Activated CD4-positive, alpha-beta memory T cell treated with anti-CD3 and anti-CD28 coated beads, Interleukin-2, amount 10 ng/mL, durations not matched to agents 7 days and 5 days (primary cell): ENCODE measurements around the gene PSMD6. TPM values are rescaled to one million over a fixed set of nuclear protein-coding genes. Genes with fewer than 3 reads are reported as not detected.

Experiments
- CTCF ChIA-PET: fragments of 350-600 bp; sonication (Branson Sonifier 250); formaldehyde crosslinking; loops from one replicate; lab custom pipeline; 2021; ENCODE audit warnings: antibody characterized with exemption, inconsistent platforms; lab: Charles Lee
- POLR2A ChIA-PET: fragments of 350-600 bp; sonication (Branson Sonifier 250); formaldehyde crosslinking; loops from one replicate; lab custom pipeline; 2021; ENCODE audit warnings: antibody characterized with exemption; lab: Charles Lee
- DNase-seq: peaks from one replicate; pipeline ENCODE4 v3.0.0-alpha.2; 2020
- H3K27ac Mint-ChIP-seq: one replicate; pipeline ENCODE4 v1.8.0; 2021; ENCODE audit warnings: mild to moderate bottlenecking, mixed read lengths
- H3K27me3 Mint-ChIP-seq: one replicate; pipeline ENCODE4 v1.8.0; 2021; ENCODE audit warnings: mixed read lengths
- H3K36me3 Mint-ChIP-seq: one replicate; pipeline ENCODE4 v1.8.0; 2021; ENCODE audit warnings: low read depth, mixed read lengths
- H3K4me1 Mint-ChIP-seq: one replicate; pipeline ENCODE4 v1.8.0; 2021; ENCODE audit warnings: mixed read lengths
- H3K4me3 Mint-ChIP-seq: one replicate; pipeline ENCODE4 v1.8.0; 2021; ENCODE audit warnings: mild to moderate bottlenecking, mixed read lengths
- H3K9me3 Mint-ChIP-seq: one replicate; pipeline ENCODE4 v1.8.0; 2021; ENCODE audit warnings: mixed read lengths
- total RNA-seq, 2 experiments: library from RNA; stranded (reverse); gene quantifications; one replicate each; pipeline ENCODE4 v1.2.3, GENCODE V29; 2021

The PSMD6 gene
- total RNA-seq, 2 experiments from 2014 or later: 82.1 to 82.9 TPM

DNA sequence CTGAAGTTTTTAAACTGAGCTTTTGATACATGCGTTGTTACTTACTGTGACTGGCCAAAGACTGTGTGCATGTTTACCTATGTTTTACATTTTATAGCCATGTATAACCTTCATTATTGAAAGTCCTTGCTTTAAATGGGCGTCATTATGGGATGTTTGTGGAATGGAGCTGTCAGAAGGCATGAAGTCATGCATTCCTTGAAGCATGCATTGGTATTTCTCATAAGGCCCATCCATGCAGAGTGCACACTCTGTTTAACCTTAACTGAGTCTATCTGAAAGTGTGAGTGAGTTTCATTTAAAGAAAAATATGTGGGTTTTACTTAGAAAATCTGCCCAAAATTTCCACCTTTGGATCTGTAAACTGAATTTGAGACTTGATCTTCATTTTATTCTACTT is 51.1 kb downstream of the PSMD6 start:
- Mint-ChIP-seq H3K36me3 (peaks cover 60% of the 10 kb centered on the region), H3K4me1 (peaks cover 89% of the 10 kb centered on the region), H3K27ac (peak overlapping the region; percentile 74), H3K27me3 (no peaks in the 10 kb centered on the region), H3K9me3 (no peaks in the 10 kb centered on the region), H3K4me3 (peak overlapping the region; percentile 26)
- DNase-seq: no peak
- ChIA-PET POLR2A (interaction anchor here (1.0 to 3.0 kb wide), 5 partner anchors 8 to 60 kb away, joined by 3 to 15 read pairs (median 6); partner anchors contain the start of gene SCAANT1), CTCF (interaction anchor here (0.8 to 13.6 kb wide), 7 partner anchors 8 to 51 kb away, joined by 3 to 201 read pairs (median 6); partner anchors contain the start of gene PSMD6)

DNA sequence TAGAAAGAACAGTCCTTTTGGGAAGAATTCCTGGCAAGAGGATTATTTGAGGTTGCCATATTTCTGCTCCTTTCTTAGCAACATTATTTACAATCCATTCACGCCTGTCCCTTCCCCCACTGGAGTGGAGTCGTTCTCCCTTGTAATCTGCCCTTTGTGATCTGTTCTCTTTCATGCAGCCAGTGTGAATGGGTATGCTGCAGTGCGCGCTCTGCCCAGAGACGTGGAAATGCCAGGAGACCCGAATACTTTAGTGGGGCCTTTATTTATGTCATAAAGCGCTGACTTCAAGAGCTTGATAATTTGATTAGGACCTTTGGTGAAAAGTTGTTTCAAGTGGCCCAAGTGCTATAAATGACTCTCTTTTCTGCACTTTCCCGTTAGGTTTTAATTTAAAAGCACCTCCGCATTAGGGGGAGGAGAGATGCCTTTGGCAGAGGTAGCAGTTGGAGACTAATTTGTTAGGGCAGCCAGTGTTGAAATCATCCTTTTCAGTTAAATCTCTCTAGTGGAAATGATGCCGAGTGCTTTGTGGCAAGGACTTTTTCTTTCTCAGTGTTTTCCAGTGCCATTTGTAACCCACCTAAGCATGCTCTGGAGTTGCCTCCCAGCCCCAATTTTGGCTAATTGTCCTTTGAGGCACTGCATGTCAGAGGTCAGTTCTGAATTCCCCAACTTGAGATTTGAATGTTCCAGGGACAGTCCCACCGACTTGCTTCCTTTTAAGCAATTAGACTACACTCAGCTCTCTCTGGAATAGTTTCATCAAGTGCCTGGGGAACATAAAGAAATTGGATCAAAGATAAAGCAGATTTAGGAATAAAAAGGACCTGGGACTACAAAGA is 52.4 kb downstream of the PSMD6 start:
- ChIA-PET CTCF (interaction anchor here (1.0 to 13.6 kb wide), 4 partner anchors 9 to 52 kb away, joined by 3 to 201 read pairs (median 6); partner anchors contain the start of gene PSMD6), POLR2A (interaction anchor here (1.7 to 11.6 kb wide), 4 partner anchors 7 to 59 kb away, joined by 5 to 249 read pairs (median 24); partner anchors contain the start of gene SCAANT1)
- no peaks in the 10 kb centered on the region for H3K27me3 Mint-ChIP-seq
- H3K4me1 Mint-ChIP-seq: peaks cover 89% of the 10 kb centered on the region
- no peak for DNase-seq
- no peaks in the 10 kb centered on the region for H3K9me3 Mint-ChIP-seq
- H3K27ac Mint-ChIP-seq: peak overlapping the region; percentile 98
- H3K36me3 Mint-ChIP-seq: peaks cover 54% of the 10 kb centered on the region
- peak overlapping the region; percentile 80 for H3K4me3 Mint-ChIP-seq

- H3K27ac Mint-ChIP-seq: peak overlapping the region; percentile 98
- no peaks in the 10 kb centered on the region for H3K27me3 Mint-ChIP-seq
- no peak for DNase-seq
- peaks cover 90% of the 10 kb centered on the region for H3K4me1 Mint-ChIP-seq
- H3K9me3 Mint-ChIP-seq: no peaks in the 10 kb centered on the region
- peaks cover 50% of the 10 kb centered on the region for H3K36me3 Mint-ChIP-seq
- ChIA-PET CTCF (interaction anchor here (1.0 to 13.6 kb wide), 3 partner anchors 8 to 53 kb away, joined by 3 to 201 read pairs (median 7); partner anchors contain the start of gene PSMD6), POLR2A (interaction anchor here (0.6 to 11.6 kb wide), 4 partner anchors 8 to 58 kb away, joined by 3 to 249 read pairs (median 18); partner anchors contain the start of gene SCAANT1)
- peak overlapping the region; percentile 80 for H3K4me3 Mint-ChIP-seq
These were observed 53.4 kb downstream of the PSMD6 start for GRCh38 chr3:63969876-63970275.

DNA sequence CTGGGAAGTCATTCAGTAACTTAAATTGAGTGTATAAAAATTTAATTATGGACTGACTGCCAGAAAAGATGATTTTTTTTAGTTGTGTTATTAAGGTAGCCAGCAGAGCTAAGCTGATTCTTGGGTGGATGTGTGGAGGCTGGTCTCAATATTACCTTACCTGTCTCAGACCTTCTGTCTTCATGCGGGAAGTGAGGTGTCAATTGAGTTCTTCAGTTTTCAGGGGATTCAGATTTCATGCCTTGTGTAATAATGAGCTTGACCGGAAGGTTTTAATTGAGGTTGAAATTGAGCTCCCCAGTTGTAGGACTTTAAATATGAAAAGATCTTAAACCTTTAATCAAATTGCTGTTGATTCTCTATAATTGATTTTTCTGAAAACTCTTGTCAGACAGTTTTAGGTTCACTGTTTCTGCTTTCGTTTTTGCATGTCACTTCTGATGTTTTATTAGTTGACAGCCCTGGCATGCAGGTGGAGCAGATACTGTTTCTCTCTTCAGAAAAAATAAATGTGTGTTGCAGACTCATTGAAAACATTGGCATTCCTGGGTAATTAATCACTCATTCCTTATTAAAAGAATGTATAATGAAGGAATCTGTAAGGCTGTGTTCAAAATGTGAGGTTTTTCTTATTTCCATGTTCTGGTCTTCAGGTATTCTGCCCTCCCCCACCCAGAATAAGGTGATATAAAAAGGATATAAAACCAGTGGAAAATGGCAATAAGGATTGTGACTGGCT is 54.5 kb downstream of the PSMD6 start:
- no peak for DNase-seq
- H3K27me3 Mint-ChIP-seq: no peaks in the 10 kb centered on the region
- peak overlapping the region; percentile 98 for H3K27ac Mint-ChIP-seq
- ChIA-PET CTCF (interaction anchor here (1.1 to 13.6 kb wide), 7 partner anchors 10 to 62 kb away, joined by 3 to 201 read pairs (median 5); partner anchors contain the start of gene PSMD6), POLR2A (interaction anchor here (0.9 to 11.6 kb wide), 18 partner anchors 9 to 106 kb away, joined by 3 to 249 read pairs (median 6); partner anchors contain the start of genes PSMD6 and SCAANT1)
- no peaks in the 10 kb centered on the region for H3K9me3 Mint-ChIP-seq
- H3K36me3 Mint-ChIP-seq: peaks cover 41% of the 10 kb centered on the region
- H3K4me1 Mint-ChIP-seq: peaks cover 89% of the 10 kb centered on the region
- H3K4me3 Mint-ChIP-seq: peak overlapping the region; percentile 80

DNA sequence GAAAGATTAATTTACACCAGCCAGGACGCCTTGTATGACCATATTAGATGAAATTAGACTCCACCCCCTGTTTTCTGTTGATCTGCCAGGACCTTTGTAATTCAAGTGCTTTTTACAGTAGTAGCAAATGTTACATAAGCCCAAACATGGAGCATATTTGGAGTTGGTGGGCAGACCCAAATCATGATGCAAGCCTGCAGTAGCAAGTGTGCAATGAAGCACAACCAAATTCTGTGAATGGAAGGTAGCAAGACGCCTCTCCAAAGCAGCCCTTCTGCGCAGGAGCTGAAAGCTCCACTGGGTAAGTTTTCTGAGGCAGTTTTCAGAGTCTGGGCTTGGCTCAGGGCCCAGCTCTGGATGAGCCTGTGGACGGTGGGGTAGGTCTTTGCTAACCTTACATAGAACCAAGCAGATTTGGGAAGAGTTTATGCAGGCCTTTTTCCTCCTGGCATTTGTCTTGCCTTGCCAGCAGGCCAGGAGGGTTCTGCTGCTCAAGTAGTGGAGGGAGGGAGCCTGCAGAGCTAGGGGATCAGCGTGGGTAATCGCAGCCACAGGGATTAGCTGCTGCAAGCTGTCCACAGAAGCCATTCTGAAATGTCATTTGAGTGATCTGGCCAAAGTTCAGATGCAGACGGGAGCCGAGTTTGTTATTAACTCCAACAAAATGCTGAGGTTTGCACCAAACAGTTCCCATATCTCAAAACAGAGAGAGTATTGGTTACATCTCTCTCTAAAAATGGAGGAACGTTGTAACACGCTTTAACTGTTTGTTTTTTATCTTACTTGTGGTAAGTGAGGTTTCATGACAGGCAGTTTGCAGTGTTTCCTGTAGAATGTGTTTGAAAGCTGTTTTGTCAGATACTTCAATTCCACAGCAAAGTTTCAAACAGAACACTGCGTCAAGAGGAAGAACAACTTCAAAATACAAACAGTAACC is 55.4 kb downstream of the PSMD6 start:
- ChIA-PET CTCF (interaction anchor here (1.1 to 13.6 kb wide), 7 partner anchors 9 to 63 kb away, joined by 3 to 201 read pairs (median 5); partner anchors contain the start of gene PSMD6), POLR2A (interaction anchor here (0.9 to 11.6 kb wide), 19 partner anchors 10 to 105 kb away, joined by 3 to 249 read pairs (median 4); partner anchors contain the start of genes PSMD6 and SCAANT1)
- peaks cover 87% of the 10 kb centered on the region for H3K4me1 Mint-ChIP-seq
- peak; percentile 49 for DNase-seq
- H3K4me3 Mint-ChIP-seq: peak overlapping the region; percentile 80
- peaks cover 37% of the 10 kb centered on the region for H3K36me3 Mint-ChIP-seq
- H3K27ac Mint-ChIP-seq: peak overlapping the region; percentile 98
- no peaks in the 10 kb centered on the region for H3K9me3 Mint-ChIP-seq
- no peaks in the 10 kb centered on the region for H3K27me3 Mint-ChIP-seq

- CTCF ChIA-PET: interaction anchor here (1.2 to 13.6 kb wide), 4 partner anchors 14 to 56 kb away, joined by 4 to 201 read pairs (median 58); partner anchors contain the start of gene PSMD6
- POLR2A ChIA-PET: interaction anchor here (1.3 to 11.6 kb wide), 7 partner anchors 9 to 56 kb away, joined by 5 to 249 read pairs (median 19); partner anchors contain the start of genes PSMD6 and SCAANT1
- Mint-ChIP-seq H3K9me3 (no peaks in the 10 kb centered on the region), H3K4me1 (peaks cover 81% of the 10 kb centered on the region), H3K27ac (peak overlapping the region; percentile 98), H3K27me3 (no peaks in the 10 kb centered on the region), H3K36me3 (peaks cover 27% of the 10 kb centered on the region), H3K4me3 (peak overlapping the region; percentile 59)
- no peak for DNase-seq
These were observed 56.4 kb downstream of the PSMD6 start for GRCh38 chr3:63966871-63967270.

DNA sequence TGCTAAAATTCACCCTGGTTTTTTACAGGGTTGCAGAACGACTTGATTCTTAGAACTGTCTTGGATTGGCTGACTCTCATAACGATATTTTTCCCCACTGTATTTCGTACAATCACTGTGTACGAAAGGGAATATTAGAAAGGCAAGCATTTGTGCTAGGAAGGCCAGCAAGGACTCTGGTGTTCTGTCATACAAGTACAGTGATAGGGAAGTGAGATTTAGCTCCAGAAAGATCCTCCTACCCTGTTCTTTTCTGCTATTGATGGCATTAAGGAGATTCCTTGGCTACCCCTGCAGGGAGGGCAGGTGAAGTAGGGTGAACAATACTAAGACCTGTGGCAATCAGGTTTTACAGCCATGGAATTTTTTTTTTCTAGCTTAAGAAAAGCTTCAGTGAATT is 57.3 kb downstream of the PSMD6 start:
- ChIA-PET POLR2A (interaction anchor here (1.0 to 11.6 kb wide), 7 partner anchors 9 to 55 kb away, joined by 3 to 249 read pairs (median 5); partner anchors contain the start of gene SCAANT1), CTCF (interaction anchor here (1.2 to 13.6 kb wide), 4 partner anchors 14 to 56 kb away, joined by 4 to 201 read pairs (median 56); no protein-coding TSS in a partner anchor)
- peak overlapping the region; percentile 98 for H3K27ac Mint-ChIP-seq
- H3K9me3 Mint-ChIP-seq: no peaks in the 10 kb centered on the region
- H3K36me3 Mint-ChIP-seq: peaks cover 21% of the 10 kb centered on the region
- no peak overlapping the region for H3K4me3 Mint-ChIP-seq
- no peaks in the 10 kb centered on the region for H3K27me3 Mint-ChIP-seq
- H3K4me1 Mint-ChIP-seq: peaks cover 78% of the 10 kb centered on the region
- DNase-seq: no peak

GRCh38 chr3:63964681-63965485 is 58.4 kb downstream of the PSMD6 start:
- Mint-ChIP-seq H3K4me3 (no peak overlapping the region), H3K4me1 (peaks cover 75% of the 10 kb centered on the region), H3K27ac (peak overlapping the region; percentile 29), H3K27me3 (no peaks in the 10 kb centered on the region), H3K36me3 (peaks cover 15% of the 10 kb centered on the region), H3K9me3 (no peaks in the 10 kb centered on the region)
- ChIA-PET CTCF (interaction anchor here (1.4 to 13.6 kb wide), 4 partner anchors 14 to 57 kb away, joined by 5 to 201 read pairs (median 63); no protein-coding TSS in a partner anchor), POLR2A (interaction anchor here (0.8 to 11.6 kb wide), 7 partner anchors 13 to 62 kb away, joined by 3 to 249 read pairs (median 4); partner anchors contain the start of genes PSMD6 and SCAANT1)
- no peak for DNase-seq

DNA sequence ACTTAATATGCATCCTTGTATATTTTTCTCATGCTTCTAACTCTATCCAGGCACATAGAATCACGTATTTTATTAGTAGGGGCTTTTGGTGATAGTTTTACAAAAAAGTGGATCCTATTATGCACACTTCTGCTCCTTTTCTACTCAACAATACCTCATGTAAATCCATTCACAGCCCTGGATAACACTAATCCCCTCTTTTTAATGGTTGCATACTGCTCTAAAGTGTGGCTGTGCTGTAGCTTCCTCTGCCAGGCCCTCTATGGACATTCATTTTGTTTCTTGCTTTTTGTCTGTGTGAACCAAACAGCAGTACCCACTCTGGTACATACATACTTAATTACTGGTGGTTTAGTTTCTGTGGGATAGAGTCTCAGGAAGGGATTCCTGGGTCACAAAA is 59.8 kb downstream of the PSMD6 start:
- Mint-ChIP-seq H3K36me3 (peaks cover 10% of the 10 kb centered on the region), H3K27me3 (no peaks in the 10 kb centered on the region), H3K9me3 (no peaks in the 10 kb centered on the region), H3K4me1 (peaks cover 68% of the 10 kb centered on the region), H3K4me3 (no peak overlapping the region), H3K27ac (peak overlapping the region; percentile 9)
- no peak for DNase-seq
- ChIA-PET POLR2A (interaction anchor here (1.2 to 11.6 kb wide), 4 partner anchors 9 to 59 kb away, joined by 3 to 249 read pairs (median 24); no protein-coding TSS in a partner anchor), CTCF (interaction anchor here (1.0 to 13.6 kb wide), 5 partner anchors 9 to 47 kb away, joined by 3 to 201 read pairs (median 20); no protein-coding TSS in a partner anchor)

DNA sequence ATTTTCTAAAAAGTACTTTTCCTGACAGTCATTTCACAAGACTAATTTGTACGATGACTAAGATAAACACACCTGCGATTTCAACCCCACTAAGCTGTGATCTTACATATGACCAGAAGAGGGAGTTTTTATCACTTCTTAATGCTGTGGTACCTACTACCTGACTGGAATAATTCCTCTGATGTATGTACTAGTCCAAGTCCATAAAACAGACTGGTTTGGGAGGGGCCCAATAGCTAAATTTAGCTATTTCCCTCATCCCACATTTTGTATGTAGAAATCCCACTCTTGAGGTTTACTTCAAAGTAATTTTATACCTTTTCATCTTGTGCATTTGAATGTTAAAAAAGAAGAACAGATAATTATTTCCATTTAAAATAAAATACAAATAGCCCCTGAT is 61.4 kb downstream of the PSMD6 start:
- CTCF ChIA-PET: interaction anchor here (0.8 to 13.6 kb wide), 17 partner anchors 8 to 99 kb away, joined by 3 to 201 read pairs (median 6); partner anchors contain the start of gene PSMD6
- H3K27me3 Mint-ChIP-seq: no peaks in the 10 kb centered on the region
- POLR2A ChIA-PET: interaction anchor here (1.0 to 11.6 kb wide), 5 partner anchors 11 to 62 kb away, joined by 3 to 249 read pairs (median 4); partner anchors contain the start of genes PSMD6 and SCAANT1
- H3K36me3 Mint-ChIP-seq: peaks cover 5% of the 10 kb centered on the region
- H3K27ac Mint-ChIP-seq: no peak overlapping the region
- no peak overlapping the region for H3K4me3 Mint-ChIP-seq
- no peaks in the 10 kb centered on the region for H3K9me3 Mint-ChIP-seq
- peaks cover 58% of the 10 kb centered on the region for H3K4me1 Mint-ChIP-seq
- no peak for DNase-seq
